Stimulated activated CD8-positive, alpha-beta memory T cell treated with anti-CD3 and anti-CD28 coated beads, Interleukin-15, amount 100 ng/mL, for 1 hour (primary cell): ENCODE data around the gene UPF3A.
"Not testable (repeated sequence)": the region's sequence is repeated elsewhere in the genome, so short reads cannot be mapped to it uniquely, and the experiment has no call there.

ENCODE experiments used
- DNase-seq: peaks from one replicate; pipeline ENCODE4 v3.0.0-alpha.2; 2020; ENCODE audit warnings: low read depth

Gene UPF3A

GRCh38 chr13:114336457-114336856 is 55.1 kb downstream of the UPF3A start:
- not testable (repeated sequence) for DNase-seq

- no peak for DNase-seq
These were observed 57.6 kb downstream of the UPF3A start for GRCh38 chr13:114338959-114339358.

GRCh38 chr13:114339857-114340534 is 58.6 kb downstream of the UPF3A start:
- no peak for DNase-seq

- no peak for DNase-seq
These were observed 59.8 kb downstream of the UPF3A start for GRCh38 chr13:114341003-114341777.

- not testable (repeated sequence) for DNase-seq
These were observed 65.9 kb downstream of the UPF3A start for GRCh38 chr13:114347256-114347655.

GRCh38 chr13:114352763-114353162 is 71.4 kb downstream of the UPF3A start:
- not testable (repeated sequence) for DNase-seq

GRCh38 chr13:114353382-114353781 is 72.0 kb downstream of the UPF3A start:
- DNase-seq, result not testable (repeated sequence)
